HG02623 (cell line): ENCODE data around the gene HPCAL1.
A peak's percentile ranks its signal among the peaks of the same experiment; 100 is the strongest.
"Not testable (repeated sequence)": the region's sequence is repeated elsewhere in the genome, so short reads cannot be mapped to it uniquely, and the experiment has no call there.

ENCODE experiments used
- ATAC-seq: cut with Tn5 transposase; IDR thresholded peaks from one replicate; pipeline ENCODE4 v1.9.1; 2021; ENCODE audit warnings: moderate library complexity; ENCODE audit not compliant: unreplicated experiment

HPCAL1 gene

DNA sequence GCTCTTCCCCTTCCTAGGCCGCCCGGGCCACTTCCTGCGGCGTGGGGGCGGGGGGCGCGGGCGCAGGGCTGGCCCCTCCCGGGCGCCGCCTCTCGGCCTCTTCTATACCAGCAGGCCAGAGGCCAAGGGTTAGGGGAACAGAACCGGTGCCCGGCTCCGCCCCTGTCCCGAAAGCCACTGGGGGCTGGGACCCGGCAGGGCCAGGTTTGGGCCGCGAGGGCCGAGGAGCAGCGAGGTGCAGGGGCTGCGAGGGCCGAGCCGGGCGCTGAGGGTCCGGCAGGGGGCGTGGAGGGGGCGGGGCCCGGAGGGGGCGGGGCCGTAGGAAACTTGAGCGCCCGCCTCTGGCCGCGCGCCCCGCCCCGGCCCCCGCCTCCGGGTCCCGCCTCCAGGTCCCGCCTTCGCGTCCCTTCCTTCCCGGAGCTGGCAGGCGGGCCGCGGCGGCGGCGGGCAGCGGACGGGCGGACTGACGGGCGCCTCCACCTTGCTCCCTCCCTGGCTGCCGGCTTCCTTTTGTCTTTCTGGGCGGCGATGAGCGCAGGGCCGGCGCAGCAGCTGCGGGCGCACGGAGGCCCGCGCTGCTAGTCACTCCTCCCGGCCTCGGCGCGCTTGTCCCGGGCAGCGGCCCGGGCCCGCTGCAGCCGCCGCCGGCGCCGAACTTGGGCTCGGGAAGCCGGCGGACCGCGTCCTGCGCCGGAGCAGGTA is at the start of gene HPCAL1:
Gene HPCAL1, plus strand, starts transcription at position 426 of the 702 bp plus-strand sequence. CDS start 116,854 bp downstream, outside the sequence.
- ATAC-seq: peak; percentile 67

DNA sequence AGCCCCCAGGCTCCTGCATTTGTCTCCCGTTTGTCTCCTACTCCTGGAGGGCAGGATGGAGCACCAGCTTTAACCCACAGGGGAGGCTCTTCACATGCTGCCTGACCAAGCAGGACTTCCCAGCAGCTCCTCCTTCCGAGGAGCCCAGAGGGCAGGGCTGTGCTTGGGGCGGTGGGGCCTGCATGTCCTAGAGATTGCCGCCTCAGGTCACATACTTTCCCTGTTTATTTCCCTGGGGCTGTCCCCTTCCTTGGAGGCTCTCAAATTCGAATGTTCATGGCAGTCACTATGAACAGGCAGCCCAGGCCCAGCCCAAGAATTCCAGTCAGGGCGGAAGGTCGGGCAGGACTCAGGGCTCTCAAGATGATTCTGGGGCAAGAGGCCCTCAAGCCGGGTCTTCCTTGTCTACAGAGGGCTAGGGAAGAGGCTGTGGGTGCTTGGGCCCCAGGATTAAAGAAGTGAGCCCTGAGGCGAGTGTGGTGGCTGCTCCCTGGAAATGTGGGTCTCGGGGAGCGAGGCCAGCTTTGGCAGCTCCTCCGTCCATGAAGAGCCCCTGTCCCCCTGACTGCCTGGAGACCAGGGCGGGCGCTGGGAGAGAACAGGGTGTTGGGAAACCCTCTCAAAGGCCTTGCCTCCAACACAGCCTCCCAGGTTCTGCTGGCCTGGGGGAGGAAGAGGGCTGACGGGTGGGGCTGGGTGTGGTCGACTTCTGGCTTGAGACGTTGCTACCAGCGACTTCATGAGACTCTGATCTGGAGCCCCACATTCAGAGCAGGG is 48.9 kb upstream of the HPCAL1 start:
- no peak for ATAC-seq

GRCh38 chr2:10254373-10255188 is 48.1 kb upstream of the HPCAL1 start:
- no peak for ATAC-seq

DNA sequence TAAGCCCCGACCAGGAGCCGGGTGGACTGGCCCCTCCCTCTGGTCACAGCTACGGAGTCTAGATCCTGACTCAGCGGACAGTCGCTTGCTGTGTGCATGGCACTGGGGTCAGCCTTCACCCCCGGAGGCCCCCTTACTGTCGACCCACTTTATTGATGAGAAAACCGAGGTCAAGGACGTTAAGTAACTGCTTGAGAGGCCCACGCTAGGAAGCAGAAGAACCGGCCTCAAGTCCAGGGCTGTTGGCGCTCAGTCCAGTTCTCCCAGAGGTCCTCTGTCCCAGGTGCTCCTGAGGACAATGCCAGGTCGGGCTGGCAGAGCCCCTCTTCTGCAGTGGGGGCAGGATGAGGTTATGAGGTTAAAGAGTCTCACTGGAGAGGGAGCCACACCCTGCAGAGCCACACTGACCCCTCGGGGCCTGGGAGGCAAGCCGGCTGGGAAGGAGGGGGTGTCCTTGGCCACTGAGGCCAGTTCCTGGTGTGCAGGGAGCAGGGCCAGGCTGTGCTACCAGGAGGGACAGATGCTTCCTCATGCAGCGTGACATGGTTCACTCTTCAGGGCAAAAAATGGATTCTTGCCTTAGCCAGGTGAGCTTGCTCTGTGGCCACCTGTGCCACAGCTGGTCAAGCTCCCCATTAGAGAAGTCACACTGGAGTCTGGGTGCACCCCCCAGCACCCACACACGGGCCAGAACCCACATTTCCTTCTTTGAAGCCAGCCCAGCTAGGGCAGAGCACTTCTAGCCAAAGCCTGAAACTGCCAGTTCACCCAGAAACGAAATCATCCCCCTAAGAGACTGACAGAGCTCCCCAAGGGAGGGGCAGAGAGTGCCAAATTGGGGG is 47.3 kb upstream of the HPCAL1 start:
- ATAC-seq: no peak

DNA sequence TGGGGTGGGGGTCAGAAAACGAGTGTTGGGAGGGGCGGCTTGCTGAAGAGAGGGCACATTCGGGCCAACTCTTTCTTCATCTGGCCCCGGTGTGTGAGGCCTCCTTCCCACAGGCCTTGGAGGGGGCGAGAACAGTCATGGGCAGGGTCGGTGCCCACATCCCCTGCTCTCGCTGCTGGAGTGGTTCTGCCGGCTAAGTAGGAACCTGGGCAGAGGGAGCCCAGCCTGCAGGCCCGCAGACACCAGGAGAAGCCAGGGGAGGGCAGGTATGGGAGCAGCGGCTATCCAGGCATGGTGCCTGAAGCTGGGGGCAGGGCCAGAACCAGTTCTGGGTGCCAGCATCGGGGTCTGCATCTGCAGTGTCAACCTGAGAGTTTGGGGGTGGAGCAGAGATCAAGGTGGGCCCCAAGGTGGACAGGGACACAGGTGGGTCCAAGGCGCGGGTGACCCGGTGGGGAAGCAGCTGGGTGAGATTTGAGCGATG is 46.6 kb upstream of the HPCAL1 start:
- no peak for ATAC-seq

- ATAC-seq: no peak
These were observed 46.1 kb upstream of the HPCAL1 start for GRCh38 chr2:10256515-10257031.

DNA sequence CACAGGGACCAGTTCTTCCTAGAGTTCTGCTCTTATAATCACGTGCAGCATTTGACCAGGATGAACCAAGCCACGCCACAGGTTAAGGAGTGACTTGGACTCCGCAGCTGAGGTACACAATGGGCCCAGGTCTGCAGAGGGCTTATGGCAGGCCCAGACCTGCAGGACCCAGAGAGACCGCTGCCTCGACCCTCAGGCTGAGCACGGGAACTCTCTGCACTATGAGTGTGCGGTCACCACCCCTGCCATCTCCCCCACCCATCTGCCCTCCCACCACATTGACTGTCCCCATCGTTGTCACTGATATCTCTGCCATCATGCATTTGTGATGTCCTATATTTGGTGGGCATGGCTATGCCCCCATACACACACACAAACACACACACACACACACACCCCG is 45.7 kb upstream of the HPCAL1 start:
- no peak for ATAC-seq

GRCh38 chr2:10257500-10258147 is 45.1 kb upstream of the HPCAL1 start:
- no peak for ATAC-seq

- no peak for ATAC-seq
These were observed 44.4 kb upstream of the HPCAL1 start for GRCh38 chr2:10258326-10258725.

- no peak for ATAC-seq
These were observed 44.0 kb upstream of the HPCAL1 start for GRCh38 chr2:10258726-10259125.

- no peak for ATAC-seq
These were observed 42.6 kb upstream of the HPCAL1 start for GRCh38 chr2:10260130-10260529.

- ATAC-seq: not testable (repeated sequence)
These were observed 39.2 kb upstream of the HPCAL1 start for GRCh38 chr2:10263526-10263925.

- ATAC-seq: no peak
These were observed 38.0 kb upstream of the HPCAL1 start for GRCh38 chr2:10264506-10265328.

DNA sequence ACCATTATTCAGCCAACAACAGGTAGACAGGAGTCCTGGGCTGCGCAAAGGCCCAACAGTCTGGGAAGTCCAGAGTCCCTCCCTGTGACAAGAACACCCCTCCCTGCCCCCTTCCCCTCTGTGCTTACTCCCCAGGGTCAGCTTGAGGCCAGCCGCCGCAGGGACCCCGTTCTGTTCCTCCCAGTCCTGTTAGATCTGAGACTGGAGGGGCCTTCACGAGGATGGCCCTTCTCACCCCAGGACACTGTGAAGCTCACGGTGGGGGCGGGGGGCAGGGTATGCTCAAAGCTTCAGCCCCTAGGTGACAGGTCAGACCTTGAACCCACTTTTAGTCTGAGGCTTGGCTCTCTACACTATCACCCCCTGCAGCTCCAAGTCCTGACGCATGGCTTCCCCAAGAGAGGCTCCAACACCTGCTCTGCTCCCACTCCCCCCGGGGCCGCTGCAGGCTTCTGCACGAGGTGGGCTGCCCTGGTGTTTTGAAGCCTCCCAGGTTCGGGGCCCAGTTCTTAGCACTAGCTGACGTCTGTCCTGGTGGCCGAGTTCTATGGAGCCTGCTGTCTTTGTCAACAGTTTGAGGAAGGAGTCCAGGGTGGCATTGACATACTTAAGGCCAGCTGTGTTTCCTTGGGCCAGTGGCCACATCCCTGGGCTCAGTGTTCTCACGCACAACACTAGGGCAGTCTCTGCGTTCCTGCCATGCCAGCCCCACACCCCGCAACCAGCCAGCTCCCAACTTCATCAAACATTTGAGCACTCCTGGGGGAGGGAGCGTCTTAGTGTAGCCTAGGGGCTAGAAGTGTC is 37.2 kb upstream of the HPCAL1 start:
- ATAC-seq: no peak

GRCh38 chr2:10266133-10266620 is 36.5 kb upstream of the HPCAL1 start:
- no peak for ATAC-seq

DNA sequence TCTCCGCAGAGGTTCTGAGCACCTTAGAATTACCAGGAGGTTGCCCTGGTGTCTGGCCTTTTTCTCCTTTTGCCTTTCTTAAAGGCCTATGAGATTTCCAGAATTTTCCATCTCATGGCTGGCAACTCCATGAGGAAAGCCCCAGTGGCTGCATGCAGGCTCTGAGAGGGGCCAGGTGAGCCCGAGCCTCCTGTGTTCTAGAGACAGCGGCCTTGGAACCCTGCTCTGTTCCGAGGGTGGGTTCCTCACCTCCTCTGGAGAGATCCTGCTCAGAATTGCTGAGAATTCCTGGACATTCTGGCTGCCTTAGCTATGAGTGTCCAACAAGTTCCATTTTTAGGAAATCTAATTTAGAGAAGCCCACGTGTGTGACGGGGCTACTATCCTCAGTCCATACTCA is 35.7 kb upstream of the HPCAL1 start:
- no peak for ATAC-seq

GRCh38 chr2:10267551-10268465 is 34.9 kb upstream of the HPCAL1 start:
- no peak for ATAC-seq
